Astrocyte of the cerebellum (primary cell): ENCODE data around the gene ZNF480.
"Not testable (repeated sequence)": the region's sequence is repeated elsewhere in the genome, so short reads cannot be mapped to it uniquely, and the experiment has no call there.

Source experiments
- DNase-seq: peaks from one replicate; pipeline ENCODE4 v3.0.0-alpha.2; 2011; ENCODE audit warnings: low read depth
- H3K4me3 ChIP-seq: 2 replicates; pipeline ENCODE4 v1.5.1; 2011; ENCODE audit warnings: mild to moderate bottlenecking, low read depth, low read length, moderate library complexity
- CTCF ChIP-seq: IDR thresholded peaks from 2 replicates; pipeline ENCODE4 v1.5.1; 2012; ENCODE audit warnings: low read length, low read depth, moderate library complexity, mild to moderate bottlenecking; ENCODE audit errors: missing control alignments
- in situ Hi-C: cut with HindIII; loops from 2 replicates; pipeline ENCODE4 v1.10.0; 2017; ENCODE audit warnings: low sequenced_read_pairs

ZNF480 gene

GRCh38 chr19:52336117-52336790 is 39.3 kb downstream of the ZNF480 start, which contains the start of gene ZNF610:
Gene ZNF610 (plus strand): TSS chr19:52336243. CDS start chr19:52349173, 12,930 bp downstream.
- H3K4me3 ChIP-seq = peak within 1 kb of the TSS; percentile 87
- in situ Hi-C loops = no loop called here
- no peak for TF ChIP-seq CTCF
- peak; percentile 44 for DNase-seq

- DNase-seq = no peak
Measured at GRCh38 chr19:52336791-52337381, 39.9 kb downstream of the ZNF480 start.

DNA sequence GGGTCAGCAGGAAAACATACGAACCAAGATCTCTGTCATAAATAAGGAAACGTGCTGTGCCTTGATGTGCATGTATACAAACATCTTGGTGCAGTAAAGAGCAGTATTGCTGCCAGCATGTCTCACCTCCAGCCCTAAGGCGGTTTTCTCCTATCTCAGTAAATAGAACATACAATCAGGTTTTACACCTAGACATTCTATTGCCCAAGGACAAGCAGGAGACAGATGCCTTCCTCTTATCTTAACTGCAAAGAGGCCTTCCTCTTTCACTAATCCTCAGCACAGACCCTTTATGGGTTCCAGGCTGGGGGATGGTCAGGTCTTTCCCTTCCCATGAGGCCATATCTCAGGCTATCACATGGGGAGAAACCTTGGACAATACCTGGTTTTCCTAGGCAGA is 42.1 kb downstream of the ZNF480 start:
- DNase-seq, H3K4me3 ChIP-seq, in situ Hi-C loops: not testable (repeated sequence)

More at GRCh38 chr19:52336791-52337381, 39.9 kb downstream of the ZNF480 start:
- TF ChIP-seq CTCF = no peak
- in situ Hi-C loops = no loop called here
- peak overlapping the region; percentile 87 for H3K4me3 ChIP-seq

DNA sequence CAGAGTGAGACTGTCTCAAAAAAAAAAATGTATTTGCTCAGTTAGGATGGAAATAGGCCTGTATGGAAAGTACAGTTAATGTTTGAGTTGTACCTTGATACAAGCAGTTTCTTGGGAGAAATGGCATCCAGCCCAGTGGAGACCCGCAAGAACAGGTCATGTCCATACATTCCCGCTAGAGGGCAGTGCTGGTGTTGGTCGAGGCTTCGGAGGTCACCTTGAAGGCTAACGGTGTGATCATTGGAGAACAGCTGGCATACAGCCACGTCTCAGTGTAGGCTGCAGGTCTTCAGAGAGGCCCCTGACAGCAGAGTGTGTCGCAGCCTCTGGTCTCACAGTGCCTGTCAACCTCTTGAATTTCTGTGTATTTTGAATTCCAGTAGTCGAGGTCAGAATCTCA is 46.6 kb downstream of the ZNF480 start:
- no peak for DNase-seq
- TF ChIP-seq CTCF = peak; percentile 9
- H3K4me3 ChIP-seq = no peak overlapping the region
- in situ Hi-C loops = no loop called here

GRCh38 chr19:52345162-52345561 is 48.2 kb downstream of the ZNF480 start:
- H3K4me3 ChIP-seq = no peak overlapping the region
- no peak for DNase-seq
- TF ChIP-seq CTCF = no peak
- in situ Hi-C loops = no loop called here

DNA sequence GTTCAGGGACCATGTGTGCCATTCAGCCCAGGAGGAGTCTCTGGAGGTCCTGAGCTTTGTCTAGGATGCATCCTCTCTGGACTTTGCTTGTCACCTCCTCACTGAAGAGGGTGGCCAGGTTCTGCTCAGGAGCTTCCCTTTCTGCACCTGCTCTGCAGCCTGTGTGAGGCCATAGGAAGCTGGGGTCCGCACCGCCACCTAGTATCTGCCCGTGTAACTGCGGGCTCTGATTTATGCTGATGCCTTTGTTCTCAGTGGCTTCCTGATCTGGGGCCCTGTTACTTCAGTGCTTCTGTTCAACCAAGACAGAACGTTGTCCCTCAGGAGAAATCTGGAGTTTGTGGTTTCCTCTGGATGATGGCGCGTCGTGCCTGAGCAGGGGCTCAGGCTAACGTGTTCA is 54.5 kb downstream of the ZNF480 start:
- DNase-seq = no peak
- no peak for TF ChIP-seq CTCF
- H3K4me3 ChIP-seq = no peak overlapping the region
- in situ Hi-C loops = no loop called here

- H3K4me3 ChIP-seq = no peak overlapping the region
- no peak for DNase-seq
- no peak for TF ChIP-seq CTCF
- in situ Hi-C loops = no loop called here
Measured at GRCh38 chr19:52366414-52366824, 69.5 kb downstream of the ZNF480 start.
